HTERT RPE-1 (cell line): ENCODE results near the gene GNG4.
"Not testable (repeated sequence)": the region's sequence is repeated elsewhere in the genome, so short reads cannot be mapped to it uniquely, and the experiment has no call there.

ENCODE experiments used
- in situ Hi-C: fragments of 300-500 bp; cut with MboI; formaldehyde crosslinking; loops from 4 replicates; pipeline ENCODE4 v1.14.3; 2020; ENCODE audit warnings: low sequenced_read_pairs

The GNG4 gene

DNA sequence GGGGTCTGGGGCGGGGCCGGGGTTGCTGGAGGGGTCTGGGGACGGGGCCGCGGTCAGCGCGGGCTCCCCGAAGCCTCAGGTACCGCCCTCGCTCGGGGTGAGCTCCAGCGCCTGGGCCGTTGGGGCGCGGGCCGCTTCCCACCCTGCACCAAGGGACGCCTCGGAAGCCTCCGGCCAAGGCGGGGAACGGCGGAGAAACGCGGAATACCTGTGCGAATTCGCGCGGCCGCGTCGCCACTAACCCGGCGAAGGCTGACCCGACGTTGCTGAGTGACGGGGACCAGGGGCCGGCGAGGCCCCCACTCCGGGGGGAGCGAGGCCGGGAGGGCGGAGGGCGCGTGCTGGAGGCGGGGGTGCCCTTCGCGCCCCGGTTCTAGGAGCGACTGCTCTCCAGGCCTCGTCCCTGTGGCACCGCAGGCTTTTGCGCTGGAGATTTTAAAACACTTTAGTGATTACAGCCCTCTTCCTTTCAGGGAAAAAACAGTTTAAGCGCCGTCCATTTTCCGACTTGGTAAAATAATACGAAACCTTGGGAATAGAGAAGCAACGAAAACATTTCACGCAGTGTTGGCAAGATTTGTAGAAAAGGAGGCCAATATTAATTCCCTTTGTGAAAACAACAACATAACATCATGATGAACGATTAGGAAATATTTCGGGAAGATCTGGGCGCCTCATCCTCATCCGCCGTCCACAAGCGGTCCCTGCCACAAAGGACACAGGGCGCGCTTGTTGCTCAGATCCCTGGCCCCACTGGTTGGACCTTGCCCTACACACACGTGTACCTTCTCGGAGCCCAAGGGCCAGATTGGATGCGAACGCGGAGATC, 971 bp upstream of the GNG4 start:
- in situ Hi-C loops, result no loop called here

DNA sequence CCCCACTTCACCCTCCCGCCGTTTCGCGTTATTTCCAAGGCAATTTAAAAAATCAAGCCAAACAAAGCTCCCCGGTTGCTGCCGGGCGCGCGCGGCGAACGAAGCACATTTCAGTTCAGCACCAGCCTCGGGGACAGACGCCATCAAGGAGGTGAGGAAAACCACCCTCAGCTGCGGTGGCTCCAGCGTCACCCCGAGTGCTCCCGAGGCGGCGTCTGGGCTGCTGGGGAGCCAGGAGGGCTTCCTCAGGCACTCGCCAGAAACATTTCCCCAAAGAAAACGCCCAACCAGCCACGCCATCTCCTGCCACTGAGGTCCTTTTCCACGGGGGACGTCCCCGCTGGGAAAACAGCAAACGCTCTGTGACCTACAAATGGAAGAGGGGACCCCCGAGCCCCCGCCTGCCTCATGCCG, 623 bp downstream of the GNG4 start:
- in situ Hi-C loops, result no loop called here

DNA sequence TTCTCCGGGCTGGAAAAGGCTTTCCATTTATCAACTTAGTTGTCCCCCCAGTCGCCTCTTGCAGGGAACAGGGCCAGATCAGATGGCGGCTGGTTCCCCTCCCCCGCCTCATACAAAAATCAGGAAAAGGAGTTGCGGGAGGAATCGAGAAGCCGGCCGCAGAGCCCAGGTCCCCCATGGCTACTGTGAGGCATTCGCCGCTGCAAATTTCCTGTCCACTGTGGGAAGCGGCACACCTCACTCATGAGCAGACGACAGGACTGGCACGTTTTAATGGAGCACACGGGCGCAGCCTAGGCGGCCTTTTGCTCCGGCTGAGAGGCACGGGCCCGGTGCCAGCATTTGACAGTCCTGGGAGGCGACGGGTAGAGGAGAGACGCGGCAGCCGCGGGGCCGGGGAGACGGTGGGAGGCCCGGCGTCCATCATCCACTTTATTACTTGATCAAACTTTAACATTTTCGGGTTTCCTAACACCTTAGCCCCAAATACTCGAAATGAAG, 1.1 kb downstream of the GNG4 start:
- in situ Hi-C loops, result no loop called here

GRCh38 chr1:235647537-235647936, 2.0 kb downstream of the GNG4 start:
- in situ Hi-C loops, result not testable (repeated sequence)

GRCh38 chr1:235646463-235646862, 3.1 kb downstream of the GNG4 start:
- in situ Hi-C loops, result no loop called here

DNA sequence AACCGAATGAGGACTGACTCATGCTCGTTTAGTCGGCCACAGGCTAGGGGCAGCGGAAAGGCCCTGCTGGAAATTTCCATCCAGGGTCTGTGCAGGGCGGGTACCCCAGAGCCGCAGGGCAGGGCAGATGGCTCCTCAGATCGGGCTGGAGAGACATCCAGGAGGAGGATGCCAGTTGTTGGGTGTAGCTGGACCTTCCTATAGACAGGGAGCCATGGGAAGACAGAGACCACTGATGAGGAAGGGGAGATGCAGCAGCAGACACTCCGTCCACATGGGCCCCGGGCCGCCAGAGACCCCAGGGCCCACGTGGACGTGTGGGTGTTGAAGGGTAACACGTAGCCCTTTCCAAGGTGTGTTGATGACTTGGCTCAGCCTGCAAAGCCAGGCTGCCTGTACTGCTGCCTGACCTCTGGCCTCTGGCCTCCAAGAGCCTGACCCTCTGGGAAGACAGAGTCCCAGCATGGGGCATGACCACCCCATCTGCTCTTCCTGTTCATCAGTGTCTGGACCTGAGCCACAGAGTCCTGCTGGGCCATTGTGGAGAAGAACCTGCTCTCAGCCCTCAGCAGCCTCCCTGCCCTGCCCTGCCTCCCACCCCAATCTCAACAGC, 4.8 kb downstream of the GNG4 start:
- in situ Hi-C loops, result no loop called here

DNA sequence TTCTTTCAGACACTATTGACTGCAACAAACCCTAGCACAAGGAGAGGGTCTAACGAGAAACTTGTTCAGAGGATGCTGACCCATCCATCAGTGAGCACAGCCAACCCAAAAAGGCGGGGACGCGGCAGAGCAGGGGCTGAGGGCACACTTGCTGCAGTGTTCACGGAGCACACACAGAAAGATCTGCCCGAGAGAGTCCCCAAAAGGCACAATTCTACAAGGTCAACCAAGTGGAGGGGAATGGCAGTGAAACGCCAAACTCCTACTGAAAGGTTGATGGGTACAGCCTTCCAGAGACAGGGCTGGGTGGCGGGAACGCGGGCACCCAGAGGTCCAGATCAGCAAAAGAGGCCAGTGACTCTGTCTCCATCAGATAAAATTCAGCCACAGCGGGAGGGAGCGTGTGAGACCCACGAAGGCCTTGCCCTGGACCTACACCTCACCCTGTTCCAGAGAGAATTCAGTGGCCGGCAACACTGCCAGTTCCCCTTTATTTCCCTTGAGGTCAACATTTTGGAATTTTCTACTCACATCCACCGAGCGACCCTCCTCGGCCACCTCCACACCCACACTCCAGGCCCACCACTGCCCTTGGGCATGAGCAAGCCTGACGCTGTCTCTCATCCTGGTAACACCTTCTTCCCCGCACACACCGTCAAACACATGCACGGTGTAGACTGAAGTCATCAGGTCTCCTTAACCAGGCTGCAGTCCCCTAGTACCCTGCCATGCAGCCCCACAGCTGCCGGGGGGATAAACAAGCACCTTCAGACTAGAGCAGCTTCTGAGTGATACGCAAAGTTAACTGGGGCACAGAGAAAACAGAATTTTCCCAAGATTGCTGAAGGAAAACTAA, 5.5 kb downstream of the GNG4 start:
- in situ Hi-C loops, result no loop called here

DNA sequence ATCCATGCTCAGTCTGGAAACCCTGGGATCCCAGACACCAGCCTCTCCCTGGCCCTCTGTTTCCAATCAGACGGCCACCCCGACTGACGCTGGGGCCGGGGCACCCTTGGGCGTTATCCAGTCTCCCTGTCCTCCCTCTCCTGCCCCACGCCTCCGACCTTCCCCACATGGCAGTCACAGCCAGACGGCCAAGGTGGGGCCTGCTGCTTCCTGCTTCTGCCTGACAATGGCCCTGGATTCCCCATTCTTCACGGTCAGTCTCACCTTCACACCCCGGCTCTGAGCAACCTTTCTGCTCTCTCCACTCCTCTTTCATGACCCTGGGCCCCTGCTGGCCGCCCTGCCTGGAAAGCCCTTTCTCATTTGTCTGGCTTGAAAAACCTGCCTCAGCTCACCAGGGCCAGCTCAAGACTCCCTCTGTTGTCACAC, 6.6 kb downstream of the GNG4 start:
- in situ Hi-C loops, result no loop called here

DNA sequence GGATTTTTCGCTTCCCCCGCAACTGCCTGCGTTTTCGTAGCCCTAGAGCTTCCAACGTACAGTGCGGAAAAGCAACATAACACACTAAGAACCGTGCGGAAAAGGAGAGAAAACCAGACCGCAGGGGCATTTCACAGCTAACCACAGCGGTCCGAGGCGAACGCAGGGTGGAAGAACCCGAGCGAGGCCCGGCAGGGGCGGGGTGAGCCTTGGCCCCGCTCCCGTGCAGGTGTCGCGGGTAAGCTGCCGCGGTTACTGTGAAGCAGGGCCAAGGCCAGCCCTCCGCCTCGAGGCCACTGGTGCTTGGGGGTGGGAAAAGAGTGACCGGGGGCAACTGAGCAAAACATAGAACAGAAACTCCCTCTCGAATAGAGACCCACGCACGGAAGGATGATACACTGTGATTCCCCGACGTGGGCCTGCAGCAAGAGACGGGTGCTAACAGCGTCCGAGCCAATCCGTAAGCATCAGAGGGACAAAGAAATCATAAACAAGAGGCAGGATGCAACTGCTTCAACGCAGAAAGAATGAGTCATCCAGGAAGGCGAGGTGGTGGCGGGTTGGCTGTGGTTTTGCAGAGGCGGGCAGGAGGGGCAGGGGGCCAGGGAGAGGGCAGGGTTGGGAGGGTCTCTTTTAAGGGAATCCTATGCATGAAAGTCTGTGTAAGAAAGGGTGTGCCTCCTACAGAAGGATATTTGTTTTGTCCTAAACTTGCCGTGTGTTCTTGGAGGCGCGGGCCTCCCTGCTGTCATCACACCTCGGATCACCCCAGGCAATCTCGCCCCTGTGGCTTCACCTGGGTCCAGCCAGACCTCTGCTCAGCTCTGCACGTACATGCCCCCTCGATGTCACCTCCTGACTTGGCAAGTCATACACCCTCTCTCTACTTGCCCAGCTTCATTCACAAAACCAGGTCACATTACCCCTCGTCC, 7.3 kb downstream of the GNG4 start:
- in situ Hi-C loops, result no loop called here

DNA sequence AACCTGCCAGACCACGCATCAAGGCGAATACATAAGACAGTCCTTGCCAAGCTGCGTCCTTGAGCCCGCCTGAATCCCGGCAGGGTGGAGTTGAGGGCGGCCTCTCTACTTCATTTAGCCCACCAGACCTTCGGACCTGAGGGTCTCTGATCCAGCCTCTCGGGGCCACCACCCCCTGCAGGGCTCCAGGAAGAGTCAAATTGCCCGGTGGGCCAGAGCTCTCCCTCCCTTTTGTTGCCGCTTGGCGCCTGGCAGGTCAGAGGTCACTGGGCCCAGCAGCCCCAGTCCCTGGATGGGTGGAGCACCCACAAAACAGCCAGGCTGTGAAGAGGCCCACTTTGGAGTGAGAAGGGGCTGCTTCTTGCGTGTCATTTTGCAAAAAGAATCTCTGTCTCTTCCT, 9.0 kb downstream of the GNG4 start:
- in situ Hi-C loops, result no loop called here

DNA sequence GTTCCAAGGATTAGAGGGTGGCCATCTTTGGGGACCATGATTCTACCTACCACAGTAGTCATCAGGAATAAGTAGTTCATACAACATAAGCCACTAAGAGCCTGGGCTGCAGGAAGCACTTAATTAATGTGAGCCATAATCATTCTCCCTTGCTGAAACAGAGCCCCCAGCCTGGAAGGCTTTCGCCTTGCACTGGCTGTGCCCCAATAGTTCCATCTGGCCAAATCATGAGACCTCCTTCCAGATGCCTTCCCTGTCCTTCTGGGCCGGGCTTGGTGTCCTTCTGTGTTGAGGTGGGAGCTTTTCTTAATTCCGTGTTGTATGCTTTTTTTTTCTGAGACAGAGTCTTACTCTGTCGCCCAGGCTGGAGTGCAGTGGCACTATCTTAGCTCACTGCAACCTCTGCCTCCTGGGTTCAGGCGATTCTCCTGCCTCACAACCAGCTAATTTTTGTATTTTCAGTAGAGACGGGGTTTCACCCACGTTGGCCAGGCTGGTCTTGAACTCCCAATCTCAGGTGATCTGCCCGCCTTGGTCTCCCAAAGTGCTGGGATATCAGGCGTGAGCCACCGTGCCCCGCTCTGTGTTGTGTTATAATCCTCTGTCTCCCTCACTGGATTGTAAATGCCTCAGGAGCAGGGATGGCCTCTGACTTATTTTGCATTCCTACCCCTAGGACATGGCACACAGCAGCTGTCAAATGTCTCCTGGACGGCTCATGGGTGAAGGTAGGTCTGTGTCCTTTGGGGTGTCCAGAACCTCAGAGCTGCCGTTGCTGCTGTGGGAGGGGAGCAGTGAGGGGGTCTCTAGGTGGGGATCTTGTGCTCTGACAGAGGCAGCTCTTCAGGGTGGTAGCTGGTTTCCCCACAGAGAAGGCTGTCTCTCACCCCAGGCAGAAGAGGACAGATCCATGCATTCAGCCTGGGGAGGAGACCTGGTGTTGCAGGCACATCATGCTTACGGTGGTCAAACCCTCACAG, 10.1 kb downstream of the GNG4 start:
- in situ Hi-C loops, result no loop called here

DNA sequence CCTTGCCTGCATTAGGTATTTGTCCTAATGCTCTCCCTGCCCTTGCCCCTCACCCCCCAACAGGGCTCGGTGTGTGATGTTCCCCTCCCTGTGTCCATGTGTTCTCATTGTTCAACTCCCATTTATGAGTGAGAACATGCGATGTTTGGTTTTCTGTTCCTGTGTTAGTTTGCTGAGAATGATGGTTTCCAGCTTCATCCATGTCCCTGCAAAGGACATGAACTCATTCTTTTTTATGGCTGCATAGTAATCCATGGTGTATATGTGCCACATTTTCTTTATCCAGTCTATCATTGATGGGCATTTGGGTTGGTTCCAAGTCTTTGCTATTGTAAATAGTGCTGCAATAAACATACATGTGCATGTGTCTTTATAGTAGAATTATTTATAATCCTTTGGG, 11.0 kb downstream of the GNG4 start:
- in situ Hi-C loops, result not testable (repeated sequence)

GRCh38 chr1:235637756-235638534, 11.6 kb downstream of the GNG4 start:
- in situ Hi-C loops, result no loop called here

- in situ Hi-C loops, result no loop called here
Observed at GRCh38 chr1:235635938-235636662, 13.5 kb downstream of the GNG4 start.

DNA sequence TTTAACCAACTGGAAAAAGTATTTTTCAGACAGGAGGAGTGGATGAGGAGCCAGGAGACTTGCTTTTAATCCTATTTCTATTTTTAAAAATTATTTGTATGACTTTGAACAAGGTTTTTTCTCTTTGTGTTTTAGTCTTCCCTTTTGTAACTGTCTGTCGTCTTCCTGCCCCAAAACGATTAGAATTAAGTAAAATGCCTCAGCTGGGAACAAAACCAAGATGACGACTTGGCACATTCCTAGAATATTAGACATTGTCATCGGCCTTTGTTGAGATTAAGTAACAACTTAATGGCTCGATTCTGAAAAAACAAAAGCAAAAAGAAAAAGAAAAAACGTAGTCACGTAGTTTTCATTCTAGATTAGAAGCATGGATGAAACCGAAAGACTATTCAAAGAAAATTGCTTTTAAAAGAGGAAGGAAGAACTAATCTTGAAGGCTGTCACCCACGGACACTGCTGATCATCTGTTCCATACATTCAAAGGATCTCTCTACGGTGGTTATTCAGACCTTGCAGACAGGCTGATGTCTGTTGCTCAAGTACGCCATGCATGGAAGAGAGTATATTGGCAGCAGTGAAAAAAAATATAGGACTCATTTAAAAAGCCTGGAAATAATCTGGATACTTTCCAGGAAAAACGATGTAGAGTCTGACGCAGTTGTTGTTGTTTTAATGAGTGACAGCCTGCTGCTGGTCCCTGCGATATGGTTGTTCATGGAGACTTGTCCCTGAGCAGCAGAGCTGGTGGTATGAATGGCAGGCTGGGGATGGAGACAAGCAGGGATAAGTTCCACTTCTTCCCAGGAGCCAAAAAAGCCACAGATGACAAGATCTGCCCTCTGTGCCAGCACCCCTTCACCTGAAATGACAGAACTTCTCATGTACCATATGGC, 16.8 kb downstream of the GNG4 start:
- in situ Hi-C loops, result no loop called here

- in situ Hi-C loops, result no loop called here
Observed at GRCh38 chr1:235631816-235632215, 17.8 kb downstream of the GNG4 start.
